HuH-7.5 (cell line): Measurements from ENCODE around the gene PLEK.

Experiments
- DNase-seq: peaks from one replicate; pipeline ENCODE4 v3.0.0; 2011; ENCODE audit warnings: low spot score

The PLEK gene

GRCh38 chr2:68416081-68416675 is 51.1 kb downstream of the PLEK start:
- no peak for DNase-seq

GRCh38 chr2:68417926-68418325 is 52.8 kb downstream of the PLEK start:
- DNase-seq, result no peak

- no peak for DNase-seq
Measured at GRCh38 chr2:68418419-68418818, 53.3 kb downstream of the PLEK start.

GRCh38 chr2:68418855-68419254 is 53.8 kb downstream of the PLEK start:
- DNase-seq, result no peak

DNA sequence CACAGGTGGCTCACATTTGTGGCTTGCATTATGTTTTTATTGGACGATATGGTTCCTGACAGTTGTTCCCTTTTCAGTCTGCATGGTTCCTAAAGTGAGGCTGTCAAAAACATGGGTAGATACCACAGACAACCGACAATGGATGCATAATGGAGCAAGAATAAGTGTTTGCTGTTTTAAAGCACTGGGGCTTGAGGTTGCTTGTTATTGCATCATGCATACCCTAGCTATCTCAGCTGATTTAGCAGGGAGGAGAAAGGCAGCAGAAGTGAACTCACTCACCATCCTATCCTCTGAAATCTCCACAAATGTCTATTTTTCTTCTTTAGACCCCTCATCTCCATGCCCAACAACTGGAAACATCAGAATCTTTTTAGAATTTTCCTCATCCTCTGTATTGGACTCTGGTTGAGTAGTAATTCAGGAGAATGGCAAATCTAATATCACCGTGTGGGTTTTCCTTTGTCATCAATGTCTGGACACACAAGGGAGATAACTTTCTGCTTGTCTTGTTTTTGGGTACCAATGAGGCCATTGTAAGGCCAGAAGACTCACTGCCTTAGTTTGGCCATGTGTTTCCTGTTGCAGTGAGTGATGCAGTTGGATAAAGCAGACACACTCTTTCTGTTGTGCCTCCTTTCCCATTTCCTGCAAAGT is 55.3 kb downstream of the PLEK start:
- no peak for DNase-seq

GRCh38 chr2:68423966-68424650 is 59.0 kb downstream of the PLEK start:
- DNase-seq, result no peak

GRCh38 chr2:68425503-68425902 is 60.4 kb downstream of the PLEK start:
- no peak for DNase-seq

- DNase-seq, result no peak
Measured at GRCh38 chr2:68426446-68426845, 61.4 kb downstream of the PLEK start.

DNA sequence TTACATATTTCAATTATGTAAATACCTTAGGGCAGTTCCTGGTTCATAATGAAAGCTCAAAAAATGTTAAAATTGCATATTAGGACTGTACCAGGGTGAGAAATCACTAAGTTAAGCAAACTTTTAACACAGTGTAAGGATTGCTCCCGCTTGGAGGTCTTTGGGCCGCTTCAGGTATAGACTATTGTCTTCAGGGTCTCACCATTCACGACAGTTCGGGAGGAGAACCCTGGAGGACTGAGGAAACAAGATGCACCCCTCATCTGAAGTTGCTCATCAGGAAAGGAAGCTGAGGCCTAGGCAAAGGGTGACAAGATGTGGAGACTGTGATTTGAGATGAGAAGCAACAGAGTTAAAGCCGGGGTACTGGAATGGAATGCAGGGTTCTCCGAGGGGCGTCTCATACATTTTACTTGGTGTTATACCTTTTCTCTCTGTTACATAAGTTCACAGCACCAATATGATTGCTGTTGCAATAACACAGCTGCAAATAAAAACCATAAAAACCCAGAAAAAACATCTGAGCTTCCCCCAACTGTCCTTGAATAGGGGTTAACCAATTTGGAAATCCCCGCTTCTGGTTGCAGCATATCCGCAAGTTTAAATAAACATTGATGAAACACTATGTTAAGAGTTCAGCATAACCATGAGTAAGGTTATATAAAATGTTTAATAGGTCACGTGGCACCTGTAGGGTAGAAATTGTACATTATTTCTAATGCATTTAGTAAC is 61.9 kb downstream of the PLEK start:
- DNase-seq, result no peak

DNA sequence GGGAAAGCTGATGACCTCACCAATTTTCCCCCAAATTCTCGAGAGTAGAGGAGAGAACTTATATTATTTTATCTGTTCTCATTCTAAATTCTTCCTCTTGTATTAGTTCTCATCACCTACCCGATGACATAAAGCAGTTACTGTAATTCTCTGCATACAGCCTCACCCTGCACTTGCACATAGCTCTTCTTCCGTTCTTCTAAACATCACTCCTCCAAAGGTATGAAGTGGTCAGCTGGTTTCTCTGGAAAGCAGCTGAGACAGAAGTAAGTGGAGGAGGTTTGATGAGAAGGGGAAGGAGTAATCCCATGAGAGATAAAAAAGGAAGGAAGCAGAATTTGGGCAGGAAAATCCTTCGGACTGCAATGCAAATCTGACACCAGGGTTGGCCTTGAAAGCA is 63.0 kb downstream of the PLEK start:
- no peak for DNase-seq

GRCh38 chr2:68428746-68429145 is 63.7 kb downstream of the PLEK start:
- no peak for DNase-seq

DNA sequence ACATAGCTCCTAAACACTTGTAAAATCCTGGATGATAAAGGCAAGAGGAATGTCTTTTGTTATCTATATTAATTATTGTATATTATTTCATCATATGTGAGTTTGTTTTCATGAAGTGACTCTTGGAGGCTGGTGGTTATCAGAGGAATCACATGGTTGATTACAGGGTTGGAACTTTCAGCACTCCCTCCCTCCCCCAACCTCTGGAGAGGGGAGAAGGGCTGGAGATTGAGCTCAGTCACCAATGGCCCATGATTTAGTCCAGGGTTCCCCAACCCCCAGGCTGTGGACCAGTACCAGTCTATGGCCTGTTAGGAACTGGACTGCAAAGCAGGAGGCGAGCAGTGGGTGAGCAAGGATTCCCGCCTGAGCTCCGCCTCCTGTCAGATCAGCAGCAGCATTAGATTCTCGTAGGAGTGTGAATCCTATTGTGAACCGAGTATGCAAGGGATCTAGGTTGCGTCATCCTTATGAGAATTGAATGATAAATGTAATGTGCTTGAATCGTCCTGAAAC is 64.3 kb downstream of the PLEK start:
- no peak for DNase-seq

- DNase-seq, result no peak
Measured at GRCh38 chr2:68431316-68431972, 66.4 kb downstream of the PLEK start.

GRCh38 chr2:68432696-68433658 is 67.9 kb downstream of the PLEK start:
- DNase-seq, result no peak

GRCh38 chr2:68434981-68435380 is 69.9 kb downstream of the PLEK start:
- DNase-seq, result no peak

- no peak for DNase-seq
Measured at GRCh38 chr2:68435615-68436014, 70.5 kb downstream of the PLEK start.

DNA sequence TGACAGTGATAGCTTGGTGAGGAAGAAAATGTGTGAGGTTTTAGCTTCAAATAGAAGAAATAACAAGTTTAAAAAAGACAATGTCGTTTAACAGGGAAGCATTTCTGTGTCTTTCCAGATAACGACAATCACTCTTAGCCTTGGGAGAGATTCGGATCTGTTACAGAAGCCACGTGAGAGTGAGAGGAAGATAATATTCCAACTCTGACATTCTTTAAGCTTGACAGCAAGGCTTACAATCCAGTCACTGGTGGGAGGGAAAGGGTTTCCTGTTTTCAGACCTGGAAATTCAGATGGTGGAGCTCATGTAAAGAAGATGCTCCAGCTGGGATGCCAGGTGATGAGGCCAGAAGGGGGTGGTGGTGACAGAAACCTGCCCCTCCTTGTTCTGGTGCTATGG is 71.2 kb downstream of the PLEK start:
- DNase-seq, result no peak

- DNase-seq, result no peak
Measured at GRCh38 chr2:68438455-68439303, 73.6 kb downstream of the PLEK start.

- peak; percentile 31 for DNase-seq
Measured at GRCh38 chr2:68441179-68441993, 76.3 kb downstream of the PLEK start.
